NCI-H2196 treated with DMSO at 0.1 percent for 48 hours (cell line): ENCODE data around the gene RAP2A.

Experiments used
- DNase-seq: peaks from one replicate; lab custom pipeline; 2025; ENCODE audit not compliant: unreplicated experiment; lab: John Stamatoyannopoulos, UW

RAP2A gene

DNA sequence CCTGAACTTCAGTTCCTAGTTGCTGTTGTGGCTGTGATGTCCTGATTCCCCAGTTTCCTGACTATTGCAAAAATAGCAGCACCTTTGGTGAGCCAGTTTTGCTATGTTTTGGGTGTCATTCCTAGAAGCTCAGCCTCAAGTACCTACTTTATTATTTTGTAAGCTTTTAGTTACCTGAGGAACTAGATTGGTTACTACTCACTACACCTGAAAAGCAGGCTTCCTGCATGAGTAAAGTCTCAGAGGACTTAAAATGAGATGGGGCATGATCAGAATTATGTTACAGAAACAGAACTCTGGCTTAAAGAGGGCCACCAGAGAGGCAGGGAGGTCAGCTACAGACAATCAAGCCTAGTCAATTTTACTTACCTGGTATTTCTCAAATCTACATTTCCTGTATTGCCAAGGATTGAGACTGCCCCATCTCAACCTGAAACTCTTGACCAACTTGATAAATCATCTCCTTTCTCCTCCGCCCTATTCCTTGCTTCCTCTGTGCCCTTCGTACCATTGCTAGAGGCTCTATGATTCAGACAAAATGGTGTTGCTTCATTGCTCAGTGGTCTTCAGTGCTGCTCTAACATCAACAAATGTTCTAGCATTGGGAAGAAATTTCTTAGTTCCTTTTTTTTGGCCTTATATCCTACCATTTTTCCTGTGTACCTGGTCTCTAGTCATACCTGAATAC is 58.9 kb downstream of the RAP2A start:
- no peak for DNase-seq

DNA sequence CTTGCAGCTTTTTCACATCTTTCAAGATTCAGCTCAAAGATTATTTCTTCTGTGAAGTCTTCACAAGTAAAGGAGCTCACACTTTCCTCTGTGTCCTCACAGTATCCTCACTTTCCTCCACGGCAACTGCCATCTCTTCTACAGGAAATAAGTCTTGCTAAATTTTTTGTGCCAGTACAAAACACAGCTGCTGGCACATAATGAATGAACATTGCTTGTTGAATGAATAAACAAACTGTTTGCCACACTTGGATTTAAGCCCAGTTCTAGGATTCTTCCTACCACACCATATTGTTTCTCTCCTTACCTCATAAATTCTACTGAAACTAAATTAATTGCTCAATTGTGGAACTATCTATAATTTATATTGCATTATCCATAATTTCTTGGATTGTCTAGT is 59.5 kb downstream of the RAP2A start:
- no peak for DNase-seq

DNA sequence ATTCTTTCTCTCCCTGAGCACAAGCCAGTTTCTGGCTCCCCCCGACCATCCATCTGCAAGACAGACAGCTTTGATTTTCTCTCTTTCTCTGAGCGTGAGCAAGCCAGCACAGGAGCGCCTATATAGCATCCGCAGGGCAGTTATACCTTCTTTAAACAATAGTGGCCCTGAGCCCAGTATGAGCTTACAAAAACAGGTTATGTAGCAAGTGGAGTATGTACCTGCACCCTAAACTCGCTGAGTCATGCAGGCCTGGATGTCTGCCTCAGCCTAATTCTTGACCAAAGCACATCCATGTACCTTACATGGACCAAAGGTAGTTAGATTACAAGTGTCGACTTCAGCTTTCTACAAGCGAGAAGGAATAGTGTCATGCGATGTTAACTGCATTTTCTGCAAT is 61.7 kb downstream of the RAP2A start:
- DNase-seq = no peak

DNA sequence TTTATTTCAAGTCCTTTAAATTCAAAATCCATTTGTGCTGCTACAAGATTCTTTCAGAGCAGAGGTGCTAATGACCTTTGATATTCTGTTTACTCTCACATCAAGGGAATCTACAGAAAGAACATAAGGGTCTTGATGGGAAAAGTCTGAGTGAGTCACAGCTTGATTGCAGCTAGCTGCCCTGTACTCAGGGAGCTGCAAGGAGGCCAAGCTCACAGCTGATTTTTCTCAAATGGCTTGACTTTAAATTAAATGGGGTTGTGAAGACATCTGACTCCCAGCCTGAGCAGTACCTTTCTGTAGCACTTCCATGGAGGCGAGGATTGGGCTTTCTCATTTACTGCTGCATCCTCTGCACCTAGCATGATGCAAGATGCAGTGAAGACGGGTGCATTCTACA is 62.5 kb downstream of the RAP2A start:
- DNase-seq = no peak

DNA sequence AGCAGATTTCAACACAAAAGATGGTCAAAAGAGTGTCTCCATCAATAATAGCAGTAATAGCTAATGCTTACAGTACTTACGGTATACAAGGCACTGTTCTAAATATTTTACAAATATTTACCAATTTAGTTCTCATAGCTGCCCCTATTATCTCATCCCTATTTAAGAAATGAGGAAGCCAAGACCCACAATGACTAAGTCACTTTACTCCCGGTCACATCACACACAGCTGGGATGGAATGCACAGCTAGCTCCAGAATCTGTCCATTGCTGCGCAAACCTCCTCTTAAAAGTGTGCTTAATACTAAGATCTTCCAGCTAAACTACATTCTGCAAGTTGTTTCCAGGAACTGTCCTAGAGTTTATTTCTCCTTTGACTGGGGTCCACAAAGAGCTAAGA is 63.4 kb downstream of the RAP2A start:
- DNase-seq = no peak

DNA sequence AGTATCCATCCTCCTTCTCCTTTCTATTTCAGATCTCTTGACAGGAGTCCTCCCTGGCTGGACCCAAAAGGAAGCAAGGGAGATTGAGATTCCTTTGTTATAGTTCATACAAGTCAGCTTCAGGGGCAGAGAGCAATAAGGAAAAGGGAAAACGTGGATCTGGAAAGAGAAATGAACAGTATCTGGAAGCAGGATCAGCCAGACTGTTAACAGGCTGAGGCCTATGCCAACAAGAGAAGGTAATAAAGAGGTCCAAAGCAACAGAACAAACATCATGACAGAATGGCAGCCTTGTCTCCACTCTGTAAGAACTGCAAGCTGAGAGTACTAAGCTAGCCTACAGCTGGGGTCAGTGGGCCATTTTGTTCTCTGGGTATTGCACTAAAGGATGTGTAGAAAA is 64.5 kb downstream of the RAP2A start:
- DNase-seq = no peak

DNA sequence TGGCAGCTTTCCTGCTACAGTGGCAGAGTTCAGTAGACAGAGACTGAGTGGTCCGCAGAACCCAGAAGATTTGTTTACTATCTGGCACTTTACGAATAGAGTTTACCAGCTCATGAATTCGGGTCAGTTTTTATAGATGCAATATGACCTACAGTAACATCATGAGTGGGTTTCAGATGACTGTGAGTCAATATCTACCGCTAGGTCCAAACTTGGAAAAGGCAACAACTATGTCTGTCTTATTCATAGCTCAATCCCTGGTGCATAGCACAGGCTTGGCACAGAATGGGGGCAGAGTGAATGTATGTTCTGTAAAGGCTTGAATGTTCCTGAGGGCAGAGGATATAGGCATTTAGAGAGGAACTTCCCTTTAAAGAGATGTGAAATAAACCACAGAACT is 65.2 kb downstream of the RAP2A start:
- DNase-seq = no peak

DNA sequence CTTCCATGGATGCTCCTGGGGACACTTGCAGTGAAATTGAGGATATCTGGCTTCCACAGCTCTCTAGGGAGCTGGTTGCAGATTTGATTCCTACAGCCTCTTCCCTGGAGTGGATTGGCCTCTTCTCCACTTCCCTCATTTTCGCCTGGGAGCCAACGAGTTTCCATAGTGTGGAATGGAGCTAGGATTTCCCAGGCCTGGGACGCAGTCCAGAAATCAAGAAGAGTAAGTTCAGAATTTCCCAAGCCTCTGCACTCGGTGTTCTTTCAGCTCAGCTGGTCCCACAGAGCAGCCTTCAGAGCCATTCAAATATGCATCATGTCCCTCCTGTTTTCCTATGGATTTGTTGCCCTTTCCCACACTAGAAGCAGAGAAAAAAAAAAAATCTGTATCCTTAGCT is 68.2 kb downstream of the RAP2A start:
- no peak for DNase-seq

DNA sequence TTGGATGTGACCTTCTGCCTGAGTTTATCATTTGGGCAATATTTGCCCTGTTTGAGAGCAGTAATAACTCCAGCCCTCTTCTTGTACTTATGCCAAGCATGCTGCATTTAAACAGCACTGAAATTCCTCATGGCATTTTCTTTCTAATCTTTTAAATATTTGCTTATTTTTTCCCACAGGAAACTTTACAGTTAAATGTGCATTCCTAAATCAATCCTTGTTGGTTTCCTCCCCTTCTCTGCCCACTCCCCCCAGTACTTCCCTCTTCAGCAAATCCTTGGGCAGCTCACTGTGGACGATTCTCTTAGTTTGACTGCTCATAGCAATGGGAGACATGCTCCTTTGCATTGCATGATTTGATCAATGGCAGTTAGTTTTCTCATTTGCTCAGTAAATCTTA is 68.7 kb downstream of the RAP2A start:
- DNase-seq = no peak

DNA sequence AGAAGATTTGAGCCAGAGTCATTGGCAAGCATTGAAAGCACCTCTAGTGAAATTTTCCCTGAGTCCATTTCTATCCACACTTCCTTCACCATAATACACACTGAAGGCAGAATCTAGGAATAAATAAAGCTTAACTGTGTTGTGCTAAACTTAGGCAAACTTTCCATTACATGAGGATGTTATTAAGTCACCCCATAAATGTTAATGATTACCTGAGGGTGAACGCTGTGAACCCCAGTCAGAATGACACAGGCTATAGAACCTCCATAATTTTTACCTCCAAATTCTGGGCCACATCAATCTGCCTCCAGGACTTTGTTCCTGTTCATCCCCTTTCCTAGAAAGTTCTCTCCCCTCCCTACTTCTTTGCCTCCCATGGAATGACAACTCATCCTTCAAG is 71.0 kb downstream of the RAP2A start:
- no peak for DNase-seq

DNA sequence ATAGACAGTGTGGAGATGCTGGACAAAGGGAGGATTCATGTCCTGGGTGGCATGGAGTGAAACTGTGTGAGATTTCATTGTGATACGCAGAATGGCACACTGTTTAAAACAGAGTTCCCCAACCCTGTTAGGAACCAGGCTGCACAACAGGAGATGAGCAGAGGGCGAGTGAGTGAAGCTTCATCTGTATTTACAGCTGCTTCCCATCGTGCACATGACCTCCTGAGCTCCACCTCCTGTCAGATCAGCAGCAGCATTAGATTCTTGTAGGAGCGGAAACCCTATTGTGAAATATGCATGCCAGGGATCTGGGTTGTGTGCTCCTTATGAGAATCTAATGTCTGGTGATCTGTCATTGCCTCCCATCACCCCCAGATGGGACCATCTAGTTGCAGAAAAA is 72.5 kb downstream of the RAP2A start:
- no peak for DNase-seq

DNA sequence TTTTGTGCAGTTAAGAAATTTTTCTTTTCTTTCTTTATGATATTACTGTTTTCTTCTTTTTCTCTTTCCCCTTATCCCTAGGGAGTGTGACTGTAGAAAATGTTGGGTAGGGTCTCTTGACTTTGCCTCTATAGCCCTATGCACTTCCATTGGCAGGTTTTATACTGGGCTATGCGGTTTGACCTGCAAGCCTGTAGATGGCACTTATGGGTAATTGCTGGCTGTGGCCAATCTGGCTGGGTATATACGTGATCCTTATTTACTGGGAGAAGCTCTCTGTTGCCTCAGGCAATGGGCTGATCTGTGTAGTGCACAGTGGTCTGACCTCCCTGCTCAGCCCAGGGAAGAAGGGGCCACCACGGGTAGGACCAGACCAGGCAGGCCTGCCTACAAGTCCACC is 78.8 kb downstream of the RAP2A start:
- no peak for DNase-seq

DNA sequence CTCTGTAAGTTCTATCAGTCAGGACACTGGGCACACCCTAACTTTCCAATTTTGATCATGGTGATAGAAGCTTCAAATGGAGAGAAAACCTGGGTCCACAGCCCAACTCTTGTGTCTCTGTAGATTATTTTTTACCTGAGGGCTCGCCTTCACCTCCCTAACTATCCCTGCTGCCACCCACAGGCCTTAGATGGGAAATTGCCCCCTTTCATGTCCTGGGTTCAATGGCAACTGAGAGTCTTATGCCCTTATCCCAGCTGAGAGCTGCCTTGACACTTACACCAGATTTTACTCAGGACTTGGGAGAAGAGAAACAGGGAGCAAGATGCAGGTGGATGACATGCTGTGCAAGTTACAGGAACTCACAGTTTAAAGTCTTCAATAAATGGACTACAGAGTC is 81.7 kb downstream of the RAP2A start:
- DNase-seq = no peak

DNA sequence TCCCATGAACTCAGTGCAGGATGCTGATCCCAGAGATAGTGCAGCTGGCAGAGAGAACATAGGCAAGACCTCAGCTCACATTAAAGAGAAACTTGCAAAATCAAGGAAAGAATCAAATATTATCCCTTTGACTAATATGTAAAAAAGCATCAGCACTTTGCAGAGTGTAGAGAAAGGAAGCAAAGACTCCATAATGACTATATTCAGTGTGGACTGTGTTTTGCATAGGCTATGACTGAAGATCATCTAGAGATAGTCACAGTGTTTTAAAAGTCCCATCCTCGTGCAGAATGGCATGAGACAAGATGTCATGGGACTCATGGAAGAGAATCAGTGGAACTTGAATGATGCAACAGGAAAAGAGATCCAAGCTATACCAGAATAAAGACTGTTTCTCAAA is 84.0 kb downstream of the RAP2A start:
- no peak for DNase-seq
